Skeletal muscle tissue (tissue), 4 donors: ENCODE results near the gene SIDT1. TPM values are rescaled to one million over a fixed set of nuclear protein-coding genes. Genes with fewer than 3 reads are reported as not detected.
A peak's percentile ranks its signal among the peaks of the same experiment; 100 is the strongest.

ENCODE experiments used
- H3K27ac ChIP-seq: one replicate; pipeline ENCODE4 v1.7.0; 2013; ENCODE audit warnings: mild to moderate bottlenecking, low read depth, low read length, inconsistent platforms
- H3K27me3 ChIP-seq, 3 donors: one replicate each; pipeline ENCODE4 v1.7.0; 2013; ENCODE audit warnings: low read length in 3 of 3; ENCODE audit not compliant: control insufficient read depth in 3 of 3, insufficient read depth in 3 of 3
- H3K36me3 ChIP-seq, 3 donors: one replicate each; pipeline ENCODE4 v1.7.0; 2013; ENCODE audit warnings: low read length in 3 of 3; ENCODE audit not compliant: control insufficient read depth in 3 of 3, insufficient read depth in 3 of 3
- H3K4me1 ChIP-seq, 3 donors: one replicate each; pipeline ENCODE4 v1.7.0; 2013; ENCODE audit warnings: low read length in 3 of 3, mild to moderate bottlenecking in 3 of 3; ENCODE audit not compliant: control insufficient read depth in 3 of 3, insufficient read depth in 3 of 3
- H3K4me3 ChIP-seq, 3 donors: one replicate each; pipeline ENCODE4 v1.7.0; 2013; ENCODE audit warnings: low read length in 3 of 3
- H3K9ac ChIP-seq, 3 donors: one replicate each; pipeline ENCODE4 v1.7.0; 2013; ENCODE audit warnings: low read length in 3 of 3, mild to moderate bottlenecking in 3 of 3, moderate library complexity in 2 of 3, low read depth in 1 of 3
- H3K9me3 ChIP-seq, 3 donors: one replicate each; pipeline ENCODE4 v1.7.0; 2013; ENCODE audit warnings: low read length in 3 of 3; ENCODE audit not compliant: control insufficient read depth in 3 of 3
- total RNA-seq: library from RNA; depleted of rRNA; stranded (reverse); fragments of >200 nt; gene quantifications from one replicate; pipeline ENCODE4 v1.2.3, GENCODE V29; 2014
- donor health status: Osteomylitis.

SIDT1 gene
- total RNA-seq, 1 donor from 2014 or later = 2.1 TPM

DNA sequence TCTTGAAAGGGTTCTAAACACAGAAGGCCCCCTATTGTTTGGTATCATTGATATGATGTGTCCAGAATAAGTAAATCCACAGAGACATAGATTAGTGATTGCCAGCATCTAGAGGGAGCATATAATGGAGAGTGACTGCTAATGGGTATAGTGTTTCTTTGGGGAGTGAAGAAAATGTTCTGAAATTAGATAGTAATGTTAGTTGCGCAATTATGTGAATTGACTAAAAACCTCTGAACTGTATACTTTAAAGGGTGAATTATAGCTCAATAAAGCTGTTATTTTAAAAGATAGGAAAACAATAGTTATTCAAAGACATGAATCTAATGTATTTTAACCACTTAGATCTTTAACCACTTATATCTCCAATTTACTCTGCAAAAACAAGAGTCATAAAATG lies 23.4 kb upstream of the SIDT1 start:
- no peak overlapping the region for H3K27ac ChIP-seq
- peaks cover 0 to 8% (median 5%) of the 10 kb centered on the region in 3 donors for H3K36me3 ChIP-seq
- H3K27me3 ChIP-seq = no peaks in the 10 kb centered on the region
- no peak overlapping the region for H3K4me3 ChIP-seq
- H3K9ac ChIP-seq = no peak overlapping the region
- peaks cover 3 to 4% (median 4%) of the 10 kb centered on the region in 3 donors for H3K4me1 ChIP-seq
- H3K9me3 ChIP-seq = no peaks in the 10 kb centered on the region

DNA sequence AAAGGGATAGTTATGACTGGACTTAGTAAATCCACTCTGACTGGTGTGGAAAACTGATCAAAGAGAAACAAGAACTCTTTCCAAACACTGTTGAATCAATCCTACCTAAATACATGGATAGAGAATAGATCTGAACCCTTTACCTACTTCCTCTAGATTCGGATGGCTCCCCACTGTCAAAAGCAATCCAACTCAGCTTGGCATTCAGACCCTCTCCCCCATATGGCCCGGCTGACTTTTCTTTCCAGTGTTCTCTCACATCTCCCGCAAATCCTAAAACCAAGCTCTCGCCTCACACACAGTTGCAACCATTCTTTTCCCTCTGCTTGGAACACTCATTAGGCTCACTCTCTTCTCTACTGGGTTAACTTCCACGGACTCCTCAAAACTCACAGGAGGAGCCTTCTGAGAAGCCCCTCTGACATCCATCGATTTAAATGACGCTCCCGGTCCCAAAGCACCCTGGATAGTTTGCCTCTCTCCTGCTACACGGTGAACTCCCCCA lies 18.0 kb upstream of the SIDT1 start:
- H3K9me3 ChIP-seq = peaks cover 0 to 3% (median 0%) of the 10 kb centered on the region in 3 donors
- H3K36me3 ChIP-seq = no peaks in the 10 kb centered on the region
- peaks cover 8 to 12% (median 12%) of the 10 kb centered on the region in 3 donors for H3K4me1 ChIP-seq
- peaks cover 0 to 2% (median 0%) of the 10 kb centered on the region in 3 donors for H3K27me3 ChIP-seq
- H3K9ac ChIP-seq = peak overlapping the region; percentile 85 to 95 (median 93)
- H3K4me3 ChIP-seq = peak overlapping the region; percentile 97 to 98 (median 97)
- H3K27ac ChIP-seq = peak overlapping the region; percentile 59

DNA sequence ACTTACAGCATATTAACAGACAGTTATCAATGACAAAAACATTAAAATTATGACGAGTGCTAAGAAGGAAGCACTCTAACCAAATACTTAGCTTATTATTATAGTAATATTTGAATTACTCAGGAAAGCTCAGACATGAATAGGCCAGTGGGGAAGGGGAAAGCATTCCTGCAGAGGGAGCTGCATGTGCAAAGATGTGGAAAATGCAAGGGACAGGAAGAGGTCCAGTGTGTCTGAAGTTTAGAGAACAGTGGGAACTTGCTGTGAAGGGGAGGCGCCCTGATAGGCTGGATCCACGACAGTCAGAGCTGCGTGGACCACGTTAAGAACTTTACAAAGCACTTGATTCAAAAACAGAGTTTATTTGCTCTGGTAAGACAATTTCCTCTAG lies 16.2 kb upstream of the SIDT1 start:
- Histone ChIP-seq H3K4me1 (peaks cover 8 to 12% (median 12%) of the 10 kb centered on the region in 3 donors), H3K9me3 (peaks cover 0 to 3% (median 0%) of the 10 kb centered on the region in 3 donors), H3K27me3 (peaks cover 0 to 2% (median 0%) of the 10 kb centered on the region in 3 donors), H3K4me3 (no peak overlapping the region), H3K9ac (no peak overlapping the region), H3K36me3 (no peaks in the 10 kb centered on the region), H3K27ac (no peak overlapping the region)

DNA sequence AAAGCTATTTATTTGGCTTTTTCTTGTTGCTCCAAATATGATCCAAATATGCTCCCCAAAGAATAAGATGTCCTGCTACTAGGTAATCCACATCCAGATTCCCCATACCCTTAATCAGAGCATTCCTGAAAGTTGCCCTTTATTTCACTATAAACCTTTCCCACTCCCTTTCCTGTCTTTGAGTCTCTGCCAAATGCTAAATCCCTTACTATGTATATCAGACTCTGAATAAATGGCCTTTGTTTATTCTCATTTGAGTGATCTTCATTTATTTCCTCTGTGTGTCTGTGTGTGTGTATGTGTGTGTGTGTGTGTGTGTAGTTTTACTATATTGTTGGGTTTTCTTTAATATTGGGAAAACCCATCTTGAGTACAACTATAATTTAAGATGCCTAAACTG lies 10.4 kb upstream of the SIDT1 start:
- no peak overlapping the region for H3K4me3 ChIP-seq

DNA sequence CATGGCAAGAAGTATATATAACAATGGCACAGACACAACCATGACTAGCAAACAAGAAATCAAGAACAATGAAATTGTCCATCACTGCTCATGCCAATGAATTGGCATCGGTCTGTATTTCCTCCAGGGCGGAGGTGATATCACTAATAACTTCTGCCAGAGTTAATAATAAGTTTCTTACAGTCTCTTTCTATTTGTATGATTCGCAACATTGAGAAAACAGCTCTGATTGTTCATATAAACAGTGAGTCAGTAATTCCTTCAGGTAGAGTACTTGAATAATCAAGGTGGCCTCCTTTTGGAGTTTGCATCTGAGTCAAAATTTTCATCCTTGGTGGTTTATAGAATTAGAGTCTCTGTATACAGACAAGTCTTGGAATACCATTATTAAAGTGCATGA lies 9.1 kb upstream of the SIDT1 start:
- Histone ChIP-seq H3K27me3 (no peaks in the 10 kb centered on the region), H3K9me3 (peaks cover 0 to 1% (median 0%) of the 10 kb centered on the region in 3 donors)

More for the DNA sequence above, 10.4 kb upstream of the SIDT1 start:
- Histone ChIP-seq H3K4me1 (no peaks in the 10 kb centered on the region), H3K27me3 (no peaks in the 10 kb centered on the region), H3K9me3 (peaks cover 0 to 3% (median 0%) of the 10 kb centered on the region in 3 donors), H3K36me3 (no peaks in the 10 kb centered on the region), H3K9ac (no peak overlapping the region), H3K27ac (no peak overlapping the region)

DNA sequence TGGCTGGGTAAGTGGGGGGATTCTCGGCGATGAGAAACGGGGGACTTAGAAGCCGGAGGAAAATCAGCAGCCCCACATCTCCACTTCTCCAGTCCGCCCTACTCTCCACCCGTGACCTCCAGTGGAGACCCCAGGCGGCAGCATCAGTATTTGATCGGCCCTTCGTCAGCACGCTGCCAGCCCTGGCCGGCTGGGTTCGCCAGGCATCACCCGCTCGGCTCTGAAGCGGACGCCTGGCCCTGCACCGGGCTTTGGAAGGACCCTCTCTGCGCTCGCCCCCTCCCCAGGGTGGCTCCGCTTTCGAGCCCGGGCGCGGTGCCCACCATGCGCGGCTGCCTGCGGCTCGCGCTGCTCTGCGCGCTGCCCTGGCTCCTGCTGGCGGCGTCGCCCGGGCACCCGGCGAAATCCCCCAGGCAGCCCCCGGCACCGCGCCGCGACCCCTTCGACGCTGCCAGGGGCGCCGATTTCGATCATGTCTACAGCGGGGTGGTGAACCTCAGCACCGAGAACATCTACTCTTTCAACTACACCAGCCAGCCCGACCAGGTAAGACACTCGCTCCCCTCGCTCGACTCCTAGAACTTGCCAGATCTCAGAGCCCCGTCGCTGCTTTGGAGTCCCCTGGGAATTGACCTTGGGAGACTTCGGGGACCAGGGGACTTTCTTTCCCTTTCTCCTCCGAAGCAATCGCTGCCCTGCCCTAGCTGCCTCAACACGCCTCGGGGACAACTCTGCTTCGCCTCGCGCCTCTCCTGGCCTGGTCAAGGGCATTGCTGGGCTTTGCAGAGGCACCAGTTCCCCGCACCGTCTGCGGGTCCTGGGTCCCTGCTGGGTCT lies 561 bp downstream of the SIDT1 start:
- no peaks in the 10 kb centered on the region for H3K9me3 ChIP-seq
- H3K9ac ChIP-seq = peak overlapping the region; percentile 60 to 72 (median 69)
- peak overlapping the region; percentile 72 to 78 (median 74) for H3K4me3 ChIP-seq
- peaks cover 20 to 32% (median 23%) of the 10 kb centered on the region in 3 donors for H3K27me3 ChIP-seq
- H3K27ac ChIP-seq = no peak overlapping the region
- no peaks in the 10 kb centered on the region for H3K36me3 ChIP-seq
- peaks cover 5 to 13% (median 12%) of the 10 kb centered on the region in 3 donors for H3K4me1 ChIP-seq

More for the DNA sequence above, 9.1 kb upstream of the SIDT1 start:
- Histone ChIP-seq H3K36me3 (no peaks in the 10 kb centered on the region), H3K9ac (no peak overlapping the region), H3K4me3 (no peak overlapping the region), H3K4me1 (no peaks in the 10 kb centered on the region), H3K27ac (no peak overlapping the region)

DNA sequence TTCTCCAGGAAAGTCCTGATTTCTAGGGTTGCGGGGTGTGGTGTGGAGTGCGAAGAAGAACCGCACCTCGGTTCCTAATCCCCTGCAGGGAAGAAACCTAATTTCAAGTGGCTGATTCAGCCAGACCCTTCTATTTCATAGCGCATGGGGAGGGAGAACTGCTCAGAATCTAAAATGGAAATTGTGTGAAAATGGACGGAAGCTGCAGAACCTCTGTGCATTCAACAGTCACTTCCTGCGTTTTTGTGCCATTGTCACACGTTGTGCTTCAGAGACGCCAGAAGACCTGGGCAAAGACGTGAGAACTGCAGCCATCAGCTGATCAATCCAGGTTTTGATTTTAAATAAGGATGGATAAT lies 1.2 kb downstream of the SIDT1 start:
- Histone ChIP-seq H3K9ac (peak overlapping the region in 2 of 3 donors; percentile 60 to 72), H3K4me3 (peak overlapping the region; percentile 71 to 78 (median 72)), H3K36me3 (no peaks in the 10 kb centered on the region), H3K27me3 (peaks cover 20 to 32% (median 23%) of the 10 kb centered on the region in 3 donors), H3K27ac (no peak overlapping the region), H3K9me3 (no peaks in the 10 kb centered on the region), H3K4me1 (peaks cover 5 to 13% (median 12%) of the 10 kb centered on the region in 3 donors)

DNA sequence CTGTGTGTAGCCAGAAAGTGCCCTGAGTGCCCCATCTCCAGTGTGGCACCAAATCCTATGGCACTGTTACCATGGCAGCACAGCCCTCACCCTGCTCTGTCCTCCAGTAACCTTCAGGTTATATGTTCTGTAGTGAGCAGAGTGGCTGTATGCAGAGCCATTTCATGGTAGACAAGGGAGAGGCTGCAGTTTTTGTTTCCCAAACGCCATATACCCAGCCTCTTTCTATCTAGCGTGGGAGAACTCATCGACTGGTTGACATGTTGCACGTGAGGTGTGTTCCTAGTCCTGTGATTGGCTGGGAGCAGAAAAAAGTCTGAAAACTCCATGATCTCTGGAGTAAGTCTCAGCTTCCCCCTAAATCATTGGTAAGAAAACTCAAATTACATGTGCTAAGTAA lies 2.0 kb downstream of the SIDT1 start:
- H3K36me3 ChIP-seq = no peaks in the 10 kb centered on the region
- peaks cover 20 to 32% (median 23%) of the 10 kb centered on the region in 3 donors for H3K27me3 ChIP-seq
- no peak overlapping the region for H3K4me3 ChIP-seq
- no peak overlapping the region for H3K27ac ChIP-seq
- no peaks in the 10 kb centered on the region for H3K9me3 ChIP-seq
- H3K4me1 ChIP-seq = peaks cover 5 to 13% (median 12%) of the 10 kb centered on the region in 3 donors
- no peak overlapping the region for H3K9ac ChIP-seq

DNA sequence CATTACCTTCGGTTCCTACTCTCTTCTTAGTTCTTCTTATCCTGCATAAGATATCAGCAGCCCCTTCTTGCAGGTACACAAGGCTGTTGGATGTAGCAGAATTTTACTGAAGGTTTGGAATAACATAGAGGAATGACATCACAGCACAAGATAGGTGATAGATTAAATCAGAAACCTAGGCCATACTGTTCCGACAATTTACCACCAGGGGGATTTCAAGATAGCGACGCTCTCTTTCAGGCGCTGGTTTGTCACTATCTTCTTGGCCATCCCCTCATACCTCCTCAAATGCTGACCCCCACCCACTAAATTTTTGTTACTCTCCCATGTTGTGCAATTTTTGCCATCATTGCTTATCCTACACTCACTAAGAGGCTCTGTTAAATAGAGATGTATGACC lies 3.5 kb downstream of the SIDT1 start:
- Histone ChIP-seq H3K4me3 (no peak overlapping the region), H3K36me3 (no peaks in the 10 kb centered on the region), H3K4me1 (peaks cover 5 to 13% (median 12%) of the 10 kb centered on the region in 3 donors), H3K27me3 (peaks cover 20 to 32% (median 23%) of the 10 kb centered on the region in 3 donors), H3K27ac (no peak overlapping the region), H3K9me3 (no peaks in the 10 kb centered on the region), H3K9ac (no peak overlapping the region)

DNA sequence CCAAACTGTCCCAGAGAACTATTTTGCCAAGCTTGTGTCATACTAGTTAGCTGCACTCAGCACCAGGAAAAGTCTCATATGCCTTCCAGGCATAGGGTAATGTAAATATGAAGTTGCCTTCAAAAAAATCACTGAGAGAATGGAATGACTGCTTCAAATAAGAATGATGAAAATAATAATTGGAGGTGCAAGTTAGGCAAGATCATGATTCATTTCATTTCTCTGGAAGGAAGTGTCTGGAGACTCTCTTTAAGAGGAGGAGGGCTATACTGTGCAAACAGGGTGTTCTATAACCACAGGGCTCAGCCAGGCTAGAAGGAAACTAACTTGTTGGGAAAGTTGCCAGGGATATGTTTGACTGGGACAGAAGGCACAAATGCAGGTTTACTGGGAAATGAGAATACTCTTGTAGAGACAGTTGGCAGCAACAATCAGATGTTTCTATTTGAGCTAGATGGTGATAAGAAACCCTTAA lies 4.3 kb downstream of the SIDT1 start:
- peaks cover 20 to 32% (median 23%) of the 10 kb centered on the region in 3 donors for H3K27me3 ChIP-seq
- H3K9me3 ChIP-seq = no peaks in the 10 kb centered on the region
- H3K4me3 ChIP-seq = no peak overlapping the region
- no peaks in the 10 kb centered on the region for H3K36me3 ChIP-seq
- H3K9ac ChIP-seq = no peak overlapping the region
- H3K4me1 ChIP-seq = peaks cover 5 to 13% (median 12%) of the 10 kb centered on the region in 3 donors
- no peak overlapping the region for H3K27ac ChIP-seq
